Liver (tissue), 3 donors: Measurements from ENCODE around the gene SIRT2.

Experiments
- EGR1 ChIP-seq, 2 donors: IDR thresholded peaks; 2 replicates each; pipeline ENCODE4 v1.6.1; 2016 to 2018; ENCODE audit warnings: antibody characterized with exemption in 2 of 2, low read depth in 2 of 2
- HNF4G ChIP-seq: IDR thresholded peaks from 2 replicates; pipeline ENCODE4 v1.6.1; 2016; ENCODE audit warnings: antibody characterized with exemption
- RAD21 ChIP-seq, 2 donors: IDR thresholded peaks; 2 replicates each; pipeline ENCODE4 v1.6.1; 2016; ENCODE audit warnings: antibody characterized with exemption in 2 of 2, mild to moderate bottlenecking in 2 of 2
- SP1 ChIP-seq: IDR thresholded peaks from 2 replicates; pipeline ENCODE4 v1.6.1; 2018; ENCODE audit warnings: antibody characterized with exemption, mild to moderate bottlenecking
- YY1 ChIP-seq: IDR thresholded peaks from 2 replicates; pipeline ENCODE4 v1.6.1; 2016; ENCODE audit warnings: antibody characterized with exemption, mild to moderate bottlenecking
- TF ChIP-seq, protein P1 (sequence below): fragments of 150-350 bp; IDR thresholded peaks from 2 replicates; pipeline ENCODE4 v1.5.1; 2017; ENCODE audit warnings: improper control_type of control experiment, low read depth, low read length; ENCODE audit not compliant: missing input control
- TF ChIP-seq, protein P2 (sequence below): IDR thresholded peaks from 2 replicates; pipeline ENCODE4 v1.6.1; 2016; ENCODE audit warnings: antibody characterized with exemption
- TF ChIP-seq, protein P3 (sequence below): IDR thresholded peaks from 2 replicates; pipeline ENCODE4 v1.6.1; 2016; ENCODE audit warnings: antibody characterized with exemption, mild to moderate bottlenecking
- TF ChIP-seq, protein P4 (sequence below): IDR thresholded peaks from 2 replicates; pipeline ENCODE4 v1.6.1; 2016; ENCODE audit warnings: antibody characterized with exemption
- donor health status: healthy.
- donor health status: healthy.

DNA sequence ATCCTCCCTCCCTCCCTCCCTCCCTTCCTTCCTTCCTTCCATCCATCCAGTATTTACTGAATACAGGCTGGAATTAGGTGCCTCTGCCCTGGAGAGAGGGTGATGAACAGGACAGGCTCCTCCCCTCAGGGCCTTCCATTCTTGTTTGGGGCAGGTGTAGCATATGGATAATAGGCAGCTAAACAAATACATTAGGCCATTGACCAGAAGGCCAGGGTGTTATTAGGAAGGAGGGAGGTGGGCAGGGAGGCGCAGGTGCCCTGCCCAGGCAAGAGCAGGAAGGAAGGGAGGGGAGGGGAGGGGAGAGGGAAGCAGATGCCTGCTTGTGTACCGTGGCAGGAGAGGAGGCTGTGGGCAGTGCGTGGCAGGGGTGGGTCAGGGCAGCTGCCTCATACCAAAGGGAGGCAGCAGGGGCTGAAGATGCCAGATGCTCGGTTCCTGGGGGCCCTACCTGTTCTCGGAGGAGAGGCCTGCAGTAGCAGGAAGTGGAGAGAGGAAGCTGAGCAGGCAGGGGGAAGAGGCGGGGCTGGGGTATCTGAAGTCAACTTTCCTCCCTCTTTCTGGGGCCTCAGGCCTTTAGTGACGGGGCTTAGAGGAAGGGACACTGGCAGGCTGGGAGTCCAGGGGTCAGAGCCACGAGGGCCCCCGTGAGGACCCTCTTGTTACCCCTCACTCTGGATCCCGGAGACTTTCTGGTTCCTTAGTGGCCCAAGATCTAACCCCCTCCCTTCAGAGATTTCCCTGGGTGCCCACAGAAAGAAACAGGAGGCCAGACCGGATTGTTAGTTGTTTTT, 21.4 kb downstream of the SIRT2 start, which contains the start of gene RINL:
- TF ChIP-seq, protein P1, sequence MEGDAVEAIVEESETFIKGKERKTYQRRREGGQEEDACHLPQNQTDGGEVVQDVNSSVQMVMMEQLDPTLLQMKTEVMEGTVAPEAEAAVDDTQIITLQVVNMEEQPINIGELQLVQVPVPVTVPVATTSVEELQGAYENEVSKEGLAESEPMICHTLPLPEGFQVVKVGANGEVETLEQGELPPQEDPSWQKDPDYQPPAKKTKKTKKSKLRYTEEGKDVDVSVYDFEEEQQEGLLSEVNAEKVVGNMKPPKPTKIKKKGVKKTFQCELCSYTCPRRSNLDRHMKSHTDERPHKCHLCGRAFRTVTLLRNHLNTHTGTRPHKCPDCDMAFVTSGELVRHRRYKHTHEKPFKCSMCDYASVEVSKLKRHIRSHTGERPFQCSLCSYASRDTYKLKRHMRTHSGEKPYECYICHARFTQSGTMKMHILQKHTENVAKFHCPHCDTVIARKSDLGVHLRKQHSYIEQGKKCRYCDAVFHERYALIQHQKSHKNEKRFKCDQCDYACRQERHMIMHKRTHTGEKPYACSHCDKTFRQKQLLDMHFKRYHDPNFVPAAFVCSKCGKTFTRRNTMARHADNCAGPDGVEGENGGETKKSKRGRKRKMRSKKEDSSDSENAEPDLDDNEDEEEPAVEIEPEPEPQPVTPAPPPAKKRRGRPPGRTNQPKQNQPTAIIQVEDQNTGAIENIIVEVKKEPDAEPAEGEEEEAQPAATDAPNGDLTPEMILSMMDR, result no peak
- TF ChIP-seq, protein P2, sequence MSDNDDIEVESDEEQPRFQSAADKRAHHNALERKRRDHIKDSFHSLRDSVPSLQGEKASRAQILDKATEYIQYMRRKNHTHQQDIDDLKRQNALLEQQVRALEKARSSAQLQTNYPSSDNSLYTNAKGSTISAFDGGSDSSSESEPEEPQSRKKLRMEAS, result no peak
- TF ChIP-seq SP1 (no peak), HNF4G (no peak), EGR1 (IDR thresholded peaks at IDR 0.05; ENCODE audit: low read depth in 2 of 2) (no peak), RAD21 (IDR thresholded peaks at IDR 0.05) (no peak), YY1 (no peak)
- TF ChIP-seq, protein P3, sequence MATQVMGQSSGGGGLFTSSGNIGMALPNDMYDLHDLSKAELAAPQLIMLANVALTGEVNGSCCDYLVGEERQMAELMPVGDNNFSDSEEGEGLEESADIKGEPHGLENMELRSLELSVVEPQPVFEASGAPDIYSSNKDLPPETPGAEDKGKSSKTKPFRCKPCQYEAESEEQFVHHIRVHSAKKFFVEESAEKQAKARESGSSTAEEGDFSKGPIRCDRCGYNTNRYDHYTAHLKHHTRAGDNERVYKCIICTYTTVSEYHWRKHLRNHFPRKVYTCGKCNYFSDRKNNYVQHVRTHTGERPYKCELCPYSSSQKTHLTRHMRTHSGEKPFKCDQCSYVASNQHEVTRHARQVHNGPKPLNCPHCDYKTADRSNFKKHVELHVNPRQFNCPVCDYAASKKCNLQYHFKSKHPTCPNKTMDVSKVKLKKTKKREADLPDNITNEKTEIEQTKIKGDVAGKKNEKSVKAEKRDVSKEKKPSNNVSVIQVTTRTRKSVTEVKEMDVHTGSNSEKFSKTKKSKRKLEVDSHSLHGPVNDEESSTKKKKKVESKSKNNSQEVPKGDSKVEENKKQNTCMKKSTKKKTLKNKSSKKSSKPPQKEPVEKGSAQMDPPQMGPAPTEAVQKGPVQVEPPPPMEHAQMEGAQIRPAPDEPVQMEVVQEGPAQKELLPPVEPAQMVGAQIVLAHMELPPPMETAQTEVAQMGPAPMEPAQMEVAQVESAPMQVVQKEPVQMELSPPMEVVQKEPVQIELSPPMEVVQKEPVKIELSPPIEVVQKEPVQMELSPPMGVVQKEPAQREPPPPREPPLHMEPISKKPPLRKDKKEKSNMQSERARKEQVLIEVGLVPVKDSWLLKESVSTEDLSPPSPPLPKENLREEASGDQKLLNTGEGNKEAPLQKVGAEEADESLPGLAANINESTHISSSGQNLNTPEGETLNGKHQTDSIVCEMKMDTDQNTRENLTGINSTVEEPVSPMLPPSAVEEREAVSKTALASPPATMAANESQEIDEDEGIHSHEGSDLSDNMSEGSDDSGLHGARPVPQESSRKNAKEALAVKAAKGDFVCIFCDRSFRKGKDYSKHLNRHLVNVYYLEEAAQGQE, result no peak
- TF ChIP-seq, protein P4, sequence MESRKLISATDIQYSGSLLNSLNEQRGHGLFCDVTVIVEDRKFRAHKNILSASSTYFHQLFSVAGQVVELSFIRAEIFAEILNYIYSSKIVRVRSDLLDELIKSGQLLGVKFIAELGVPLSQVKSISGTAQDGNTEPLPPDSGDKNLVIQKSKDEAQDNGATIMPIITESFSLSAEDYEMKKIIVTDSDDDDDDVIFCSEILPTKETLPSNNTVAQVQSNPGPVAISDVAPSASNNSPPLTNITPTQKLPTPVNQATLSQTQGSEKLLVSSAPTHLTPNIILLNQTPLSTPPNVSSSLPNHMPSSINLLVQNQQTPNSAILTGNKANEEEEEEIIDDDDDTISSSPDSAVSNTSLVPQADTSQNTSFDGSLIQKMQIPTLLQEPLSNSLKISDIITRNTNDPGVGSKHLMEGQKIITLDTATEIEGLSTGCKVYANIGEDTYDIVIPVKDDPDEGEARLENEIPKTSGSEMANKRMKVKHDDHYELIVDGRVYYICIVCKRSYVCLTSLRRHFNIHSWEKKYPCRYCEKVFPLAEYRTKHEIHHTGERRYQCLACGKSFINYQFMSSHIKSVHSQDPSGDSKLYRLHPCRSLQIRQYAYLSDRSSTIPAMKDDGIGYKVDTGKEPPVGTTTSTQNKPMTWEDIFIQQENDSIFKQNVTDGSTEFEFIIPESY, result no peak
